HG03025 (cell line): ENCODE data around the gene NOXRED1.
"Not testable (repeated sequence)": the region's sequence is repeated elsewhere in the genome, so short reads cannot be mapped to it uniquely, and the experiment has no call there.

Source experiments
- ATAC-seq: cut with Tn5 transposase; IDR thresholded peaks from one replicate; pipeline ENCODE4 v1.9.1; 2021; ENCODE audit warnings: mild to moderate bottlenecking, moderate library complexity; ENCODE audit not compliant: unreplicated experiment, low FRiP score

The NOXRED1 gene

GRCh38 chr14:77423423-77423822 lies at the start of gene NOXRED1:
Gene NOXRED1 (minus strand): TSS chr14:77423523. CDS start chr14:77422889, 634 bp downstream.
- no peak for ATAC-seq

DNA sequence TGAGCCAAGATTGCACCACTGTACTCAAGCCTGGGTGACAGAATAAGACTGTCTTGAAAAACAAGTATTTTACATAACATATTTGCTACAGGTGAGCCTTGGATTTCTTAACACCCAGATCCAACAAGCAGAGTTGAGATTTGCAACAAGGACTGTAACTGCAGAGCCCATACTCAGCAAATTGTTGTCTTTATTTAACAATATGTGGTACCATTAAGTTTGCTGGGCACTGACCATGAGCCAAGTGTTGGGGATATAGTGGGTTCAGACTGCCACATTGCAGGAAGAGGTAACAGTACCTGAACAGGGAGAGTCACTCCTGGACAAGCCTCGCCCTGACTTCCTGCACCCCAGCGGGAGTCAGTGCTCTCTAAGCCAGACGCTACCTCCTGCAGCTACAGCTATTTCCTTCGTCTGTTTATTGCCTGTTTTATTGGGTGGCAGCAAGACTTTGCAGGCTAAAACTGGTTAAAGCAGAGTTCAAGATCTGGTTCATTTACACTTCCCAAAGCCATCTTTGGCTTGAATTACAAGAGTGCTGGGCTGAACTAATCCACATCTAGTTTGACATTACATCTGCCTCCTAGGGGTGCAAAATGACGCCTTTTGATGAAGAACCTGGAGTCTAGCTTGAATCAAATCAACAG lies 47.0 kb upstream of the NOXRED1 start:
- no peak for ATAC-seq

DNA sequence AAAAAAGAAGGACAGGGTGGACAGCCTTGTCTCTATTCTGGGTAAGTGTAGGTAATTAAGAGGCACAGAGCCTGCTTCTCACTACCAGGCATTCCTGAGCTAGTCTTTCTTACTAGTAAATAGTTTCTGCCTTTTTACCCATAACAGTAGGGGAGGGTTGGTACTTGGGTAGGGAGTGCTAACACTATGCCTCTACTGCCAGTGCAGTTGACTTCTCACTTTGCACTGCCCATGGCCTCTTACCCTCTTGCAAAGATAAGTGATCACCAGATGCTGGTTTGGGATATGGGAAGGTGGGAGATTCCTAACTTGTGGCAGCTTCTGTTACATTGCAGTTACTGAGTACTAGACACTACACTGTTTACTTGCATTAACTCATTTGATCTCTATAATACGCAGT lies 46.2 kb upstream of the NOXRED1 start:
- no peak for ATAC-seq

- ATAC-seq, result no peak
Observed at GRCh38 chr14:77469067-77469505, 45.8 kb upstream of the NOXRED1 start.

- ATAC-seq, result no peak
Observed at GRCh38 chr14:77467801-77468200, 44.5 kb upstream of the NOXRED1 start.

DNA sequence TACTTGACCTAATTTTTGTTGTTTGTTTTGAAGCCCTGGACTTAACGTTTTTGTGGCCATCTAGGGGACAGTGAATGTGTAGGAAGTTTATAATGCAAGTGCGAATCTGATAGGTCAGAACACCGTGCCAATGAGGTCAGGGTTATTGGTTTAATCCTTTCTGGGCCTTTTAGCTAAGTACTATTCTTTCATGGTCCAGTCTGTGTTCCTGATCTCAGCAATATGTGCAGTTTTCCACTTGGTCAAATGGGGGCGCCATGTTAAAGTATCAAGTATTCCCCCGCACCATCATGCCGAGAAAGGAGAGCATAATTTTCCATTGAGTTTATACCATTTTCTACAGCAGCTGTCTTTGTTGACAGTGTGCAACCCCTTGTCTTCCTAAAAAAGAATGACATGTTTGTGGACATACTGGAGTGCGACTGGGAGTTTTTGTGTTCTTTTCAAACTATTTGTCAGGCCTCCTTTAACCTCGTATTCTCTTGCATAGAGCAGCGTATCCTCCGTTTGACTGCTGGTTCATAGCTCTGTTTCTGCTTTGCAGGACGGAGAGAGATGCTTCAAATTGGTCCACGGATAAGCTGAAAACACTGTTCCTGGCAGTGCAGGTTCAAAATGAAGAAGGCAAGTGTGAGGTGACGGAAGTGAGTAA lies 35.9 kb upstream of the NOXRED1 start:
- no peak for ATAC-seq

DNA sequence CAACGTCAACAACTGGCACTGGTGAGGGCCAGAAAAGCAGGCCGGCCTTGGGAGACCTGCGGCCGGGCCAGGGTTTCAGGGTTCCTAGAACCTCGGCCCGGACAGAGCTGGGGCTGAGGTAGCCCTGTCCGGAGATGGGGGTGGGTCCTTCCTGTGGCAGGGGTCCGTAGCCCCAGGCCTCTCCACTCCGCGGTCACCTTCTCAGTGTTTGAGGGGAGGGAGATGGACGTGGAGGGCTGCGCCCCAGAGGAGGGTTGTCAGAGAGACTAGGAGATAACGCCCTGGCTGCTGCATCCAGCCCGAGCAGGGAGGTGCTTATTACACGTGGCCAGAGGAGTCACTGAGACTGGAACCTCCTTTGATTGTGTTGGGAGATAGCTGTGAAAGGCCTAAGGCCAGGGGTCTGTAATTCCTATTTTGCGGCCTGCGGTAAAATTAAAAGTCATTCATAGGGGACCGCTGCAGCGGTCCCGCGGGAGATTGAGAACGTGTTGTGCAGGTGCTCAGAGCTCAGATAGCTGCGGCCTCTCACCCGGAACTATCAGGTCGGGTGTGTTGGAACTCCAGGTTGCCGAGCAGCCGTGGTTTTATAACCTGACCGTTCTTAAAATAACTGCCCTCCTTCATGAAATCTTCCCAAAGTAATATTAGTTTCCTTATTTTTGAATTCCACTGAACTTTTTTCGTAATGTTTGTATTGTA lies 35.1 kb upstream of the NOXRED1 start:
- ATAC-seq, result peak; percentile 9

GRCh38 chr14:77457522-77458248 lies 34.4 kb upstream of the NOXRED1 start, which contains the start of the genes AHSA1 and VIPAS39:
Gene AHSA1 (plus strand): TSS chr14:77458093. CDS start chr14:77458190, 97 bp downstream.
Gene VIPAS39 (minus strand): TSS chr14:77457601. CDS start chr14:77454102, 3,499 bp downstream.
- ATAC-seq, result peak; percentile 89

GRCh38 chr14:77457115-77457521 lies 33.8 kb upstream of the NOXRED1 start:
- peak; percentile 19 for ATAC-seq

GRCh38 chr14:77455966-77456640 lies 32.8 kb upstream of the NOXRED1 start:
- ATAC-seq, result no peak

DNA sequence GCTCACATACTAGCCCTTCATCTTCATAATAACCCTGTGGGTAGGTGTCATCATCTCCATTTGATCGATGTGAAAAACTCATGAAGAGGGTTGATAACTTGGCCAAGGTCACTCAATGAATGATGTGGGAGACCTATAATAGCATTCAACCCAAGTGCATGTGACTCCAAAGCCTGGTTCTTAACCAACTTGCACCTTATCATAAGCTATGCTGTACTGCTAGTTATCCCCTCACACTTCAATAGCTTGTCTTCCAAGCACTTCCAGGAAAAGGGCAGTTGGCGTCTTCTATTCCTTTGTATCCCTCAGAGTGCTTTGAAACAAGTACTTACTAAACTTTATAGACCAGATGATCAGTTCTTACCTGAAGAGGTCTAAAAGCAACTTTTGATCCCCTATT lies 18.9 kb upstream of the NOXRED1 start:
- no peak for ATAC-seq

DNA sequence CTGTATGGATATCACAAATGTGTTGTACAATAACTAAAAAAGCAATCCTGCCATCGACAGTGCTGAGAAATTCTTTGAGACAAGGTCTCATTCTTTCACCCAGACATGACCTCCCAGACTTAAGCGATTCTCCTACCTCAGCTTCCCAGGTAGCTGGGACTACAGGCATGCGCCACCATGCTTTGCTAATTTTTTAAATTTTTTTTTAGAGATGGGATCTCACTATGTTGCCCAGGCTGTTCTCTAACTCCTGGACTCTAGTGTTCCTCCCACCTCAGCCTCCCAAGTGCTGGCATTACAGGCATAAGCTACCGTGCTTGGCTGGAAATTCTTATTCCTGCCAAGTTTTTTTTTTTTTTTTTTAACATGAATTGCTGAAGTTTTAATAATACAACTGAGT lies 16.5 kb upstream of the NOXRED1 start:
- no peak for ATAC-seq

DNA sequence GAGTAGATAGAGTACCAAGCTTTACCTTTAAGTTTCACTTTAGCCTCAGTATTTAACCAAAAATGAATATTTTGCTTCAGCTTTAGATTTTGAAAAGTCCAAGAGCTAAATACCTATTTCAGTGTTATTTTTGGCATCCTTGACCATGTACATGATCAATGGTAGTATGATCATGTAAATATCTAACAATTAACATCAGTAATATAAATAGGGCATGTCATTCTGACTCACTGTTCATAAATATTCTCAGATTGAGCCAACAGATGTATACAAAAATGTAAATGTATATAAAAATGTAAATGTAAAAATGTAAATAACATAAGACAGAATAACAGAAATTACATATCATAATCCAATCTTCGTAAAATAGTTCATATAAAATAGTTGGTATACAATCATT lies 15.3 kb upstream of the NOXRED1 start:
- no peak for ATAC-seq

GRCh38 chr14:77436042-77436441 lies 12.7 kb upstream of the NOXRED1 start:
- ATAC-seq, result no peak

DNA sequence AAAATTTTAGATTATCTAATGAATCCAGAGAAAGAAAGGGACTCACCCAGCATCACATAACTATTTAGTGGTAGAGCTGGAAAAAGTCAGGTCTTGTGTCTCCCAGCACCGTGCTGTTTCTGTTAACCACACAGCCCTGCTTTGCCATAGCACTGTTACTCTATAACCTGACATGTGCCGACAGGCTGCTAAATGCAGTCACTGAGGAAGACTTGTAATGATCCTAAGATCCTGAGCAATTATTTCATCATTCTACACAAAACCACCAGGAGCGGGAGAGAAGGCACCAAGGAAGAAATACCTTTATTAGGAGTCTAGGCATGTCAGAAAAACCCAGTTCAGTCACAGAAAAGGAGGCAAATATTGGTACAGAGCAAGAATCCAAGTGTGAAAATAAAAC lies 3.1 kb upstream of the NOXRED1 start:
- ATAC-seq, result no peak

GRCh38 chr14:77424862-77425261 lies 1.5 kb upstream of the NOXRED1 start:
- no peak for ATAC-seq

DNA sequence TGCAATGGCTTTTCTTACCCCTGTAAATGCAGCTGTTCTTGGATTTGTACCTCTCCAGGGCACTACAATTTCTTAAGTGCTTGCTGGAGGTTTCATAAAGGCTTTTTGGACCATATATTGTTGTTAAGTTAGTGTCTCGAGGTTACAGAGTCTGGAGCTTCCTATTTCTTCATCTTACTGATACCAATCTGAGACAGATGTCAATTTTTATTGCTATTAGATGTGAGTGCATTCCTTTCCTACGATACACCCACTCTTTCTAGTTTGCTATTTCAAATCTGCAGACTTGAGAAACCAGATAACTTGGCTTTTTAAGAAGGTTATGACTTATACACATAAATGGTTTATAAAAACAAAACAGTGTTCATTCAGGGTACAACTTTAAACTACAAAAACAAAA lies 2.1 kb downstream of the NOXRED1 start:
- ATAC-seq, result no peak

GRCh38 chr14:77416836-77417235 lies 6.5 kb downstream of the NOXRED1 start:
- ATAC-seq, result no peak

- ATAC-seq, result not testable (repeated sequence)
Observed at GRCh38 chr14:77416098-77416497, 7.2 kb downstream of the NOXRED1 start.

GRCh38 chr14:77415403-77416030 lies 7.8 kb downstream of the NOXRED1 start:
- ATAC-seq, result not testable (repeated sequence)
